NCI-H526 treated with DMSO at 0.1 percent for 48 hours (cell line): ENCODE measurements around the gene CALD1.

ENCODE experiments used
- DNase-seq: peaks from one replicate; lab custom pipeline; 2025; lab: John Stamatoyannopoulos, UW

CALD1 gene

DNA sequence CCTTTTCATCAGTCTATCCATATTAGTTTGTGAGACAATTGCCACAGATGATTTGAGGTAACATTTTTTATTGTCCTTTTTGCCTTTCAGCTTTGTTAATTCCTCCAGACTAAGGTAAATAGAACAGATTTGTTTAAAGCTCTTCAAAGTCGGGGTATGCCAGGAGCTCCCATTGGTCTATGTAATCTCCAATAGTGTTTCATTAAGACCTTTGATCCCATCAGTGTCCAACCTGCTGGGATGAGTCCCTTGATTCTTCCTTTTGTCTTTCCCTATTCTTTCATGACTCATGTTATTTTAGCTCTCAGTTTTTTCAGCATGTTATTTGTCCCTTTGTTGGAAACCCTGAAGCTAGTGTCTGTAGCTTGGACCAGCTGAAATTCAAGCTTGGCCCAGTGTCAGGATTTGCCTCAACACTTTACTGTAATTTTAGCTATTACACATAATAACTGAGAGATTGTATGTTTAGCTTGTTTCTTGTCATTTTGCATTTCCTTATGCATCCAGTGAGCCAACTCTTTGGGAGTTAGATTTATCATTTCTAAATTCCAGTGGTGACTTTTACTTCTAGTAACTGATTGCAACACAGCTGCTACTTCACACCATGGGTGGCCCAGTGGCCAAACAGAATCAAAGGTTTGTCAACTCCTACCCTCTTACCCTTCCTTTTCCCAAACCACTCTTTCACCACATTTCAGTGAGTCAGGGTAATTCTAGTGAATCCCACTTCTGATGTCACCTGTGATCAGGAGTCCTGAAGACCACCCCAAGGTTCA lies 222.1 kb downstream of the CALD1 start:
- DNase-seq, result no peak

DNA sequence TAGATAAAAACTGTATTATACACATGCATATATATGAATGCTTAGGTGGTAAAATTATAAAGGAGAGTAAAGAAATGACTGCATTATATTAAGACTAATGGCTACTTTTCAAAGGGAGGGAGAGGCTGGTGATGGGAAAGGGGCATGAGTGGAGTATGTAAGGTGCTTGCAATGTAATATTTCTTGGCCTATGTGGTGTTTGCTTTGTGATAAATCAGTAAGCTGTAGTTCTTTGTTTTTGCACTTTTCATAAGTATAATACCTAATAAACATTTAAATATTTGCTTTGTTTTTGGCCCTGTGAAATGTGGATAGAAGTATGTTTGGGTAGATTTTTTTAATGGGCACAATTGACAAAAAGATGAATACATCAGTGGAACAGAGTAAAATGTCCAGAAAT lies 232.8 kb downstream of the CALD1 start:
- DNase-seq, result no peak
